IPS-18c (cell line): ENCODE measurements around the gene STK39.
A peak's percentile ranks its signal among the peaks of the same experiment; 100 is the strongest.
"Not testable (repeated sequence)": the region's sequence is repeated elsewhere in the genome, so short reads cannot be mapped to it uniquely, and the experiment has no call there.

Experiments
- H3K4me3 ChIP-seq: 2 replicates; pipeline ENCODE4 v1.7.0; 2013; ENCODE audit warnings: low read depth, mild to moderate bottlenecking, low read length, moderate library complexity; ENCODE audit not compliant: insufficient read depth
- H3K9me3 ChIP-seq: one replicate; pipeline ENCODE4 v1.6.1; 2013; ENCODE audit warnings: mild to moderate bottlenecking, low read length, moderate library complexity; ENCODE audit not compliant: control insufficient read depth, insufficient read depth

The STK39 gene

DNA sequence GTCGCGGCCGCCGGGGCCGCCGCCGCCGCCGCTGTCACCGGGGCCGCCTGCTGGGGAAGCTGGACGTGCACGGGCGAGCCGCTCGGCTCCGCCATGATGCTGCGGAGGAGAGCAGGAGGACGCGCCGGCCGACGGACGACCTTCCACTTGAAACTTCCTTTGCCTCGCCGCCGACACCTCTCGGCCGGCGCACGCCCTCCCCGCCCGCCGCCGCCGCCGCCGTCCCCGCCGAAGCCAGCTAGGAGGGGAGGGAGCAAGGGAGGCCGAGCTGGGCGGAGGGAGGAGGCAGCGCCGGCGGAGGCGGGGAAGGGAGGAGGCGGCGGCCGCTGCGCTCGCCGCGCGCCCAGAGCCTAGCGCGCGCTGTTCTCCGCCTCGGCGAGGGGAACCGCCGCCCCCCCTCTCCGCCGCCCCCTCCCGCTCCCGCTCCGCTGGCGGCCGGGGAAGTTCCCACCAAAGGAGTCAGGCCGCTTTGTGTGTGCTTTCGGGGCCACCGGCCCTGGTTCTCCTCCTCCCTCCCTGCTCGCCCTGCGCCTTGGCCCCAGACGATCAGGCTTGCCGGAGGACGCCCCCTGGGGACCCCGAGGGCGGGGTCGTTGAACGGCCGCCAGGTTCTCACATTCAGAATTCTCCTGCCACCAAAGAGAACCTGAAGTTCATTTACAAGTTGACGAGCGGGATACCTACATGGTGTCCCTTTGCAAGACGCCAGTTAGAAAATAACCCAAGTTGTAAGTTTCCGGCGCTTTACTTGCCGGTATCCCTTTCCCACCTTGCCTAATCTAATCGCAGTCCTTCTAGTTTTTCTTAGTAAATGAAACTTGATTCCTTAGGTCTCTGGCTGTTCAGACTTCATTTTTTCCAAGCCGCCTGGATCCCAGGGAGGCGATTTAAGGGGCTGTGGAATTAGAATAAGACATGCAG, at the start of gene STK39:
STK39 (minus strand) TSS at position 255 of the 921 bp plus-strand sequence; CDS start at position 95, 160 bp downstream.
- H3K9me3 ChIP-seq = no peaks in the 10 kb centered on the region
- H3K4me3 ChIP-seq = peak within 1 kb of the TSS; percentile 79

DNA sequence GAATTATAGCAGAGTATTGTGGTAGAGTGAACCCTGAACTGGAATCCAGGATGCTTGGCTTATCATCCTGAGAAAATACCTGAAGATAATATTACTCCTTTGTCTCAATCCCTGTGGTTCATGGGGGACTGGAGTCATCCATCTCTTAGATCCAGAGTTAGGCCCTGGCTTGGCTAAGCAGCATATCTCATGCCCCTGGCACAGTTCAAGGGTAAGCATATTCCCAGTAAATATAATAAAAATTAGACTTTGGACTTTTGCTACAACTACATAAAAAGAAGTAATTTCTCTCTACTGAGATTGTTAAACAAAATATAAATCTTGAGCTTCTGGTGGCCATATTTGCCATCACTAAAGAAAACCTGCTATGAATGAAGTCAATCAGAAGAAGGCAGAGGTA, 47.7 kb upstream of the STK39 start:
- Histone ChIP-seq H3K9me3 (no peaks in the 10 kb centered on the region), H3K4me3 (no peak overlapping the region)

DNA sequence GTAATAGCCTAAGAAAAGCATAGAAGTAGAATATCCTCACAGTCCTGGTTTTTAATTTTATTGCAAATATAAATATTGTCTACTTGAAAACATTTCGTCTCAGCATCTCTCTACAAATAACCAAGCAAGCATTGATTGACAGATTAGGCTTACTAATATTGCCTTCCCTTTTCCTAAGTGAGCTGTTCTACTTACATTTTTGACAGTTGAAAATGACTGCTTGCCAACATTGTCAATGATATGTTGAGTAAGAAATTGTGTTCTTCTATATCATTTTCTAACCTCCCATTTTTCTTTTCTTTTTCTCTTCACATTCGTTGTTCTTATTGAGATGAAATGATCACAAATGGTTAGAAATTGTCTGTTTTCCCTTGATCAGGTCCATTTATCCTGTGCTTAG, 47.0 kb upstream of the STK39 start:
- H3K9me3 ChIP-seq = no peaks in the 10 kb centered on the region
- H3K4me3 ChIP-seq = no peak overlapping the region

DNA sequence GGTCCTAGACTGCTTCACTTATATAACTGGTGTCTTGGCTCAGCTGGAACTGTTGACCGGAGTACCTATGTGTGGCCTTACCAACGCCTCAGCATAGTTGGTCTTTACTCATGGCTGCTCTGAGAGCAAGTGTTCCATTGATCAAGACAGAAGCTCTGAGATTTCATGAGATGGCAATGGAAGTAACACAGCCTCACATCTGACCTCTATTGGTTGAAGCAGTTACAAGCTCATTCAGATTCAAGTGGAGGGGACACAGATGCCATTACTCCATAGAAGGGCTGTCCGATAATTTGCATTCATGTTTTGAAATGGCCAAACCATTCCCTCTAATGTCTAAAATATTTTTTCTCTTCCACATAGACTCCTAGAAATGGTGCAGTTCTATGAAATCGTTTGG, 46.4 kb upstream of the STK39 start:
- Histone ChIP-seq H3K4me3 (no peak overlapping the region), H3K9me3 (no peaks in the 10 kb centered on the region)

DNA sequence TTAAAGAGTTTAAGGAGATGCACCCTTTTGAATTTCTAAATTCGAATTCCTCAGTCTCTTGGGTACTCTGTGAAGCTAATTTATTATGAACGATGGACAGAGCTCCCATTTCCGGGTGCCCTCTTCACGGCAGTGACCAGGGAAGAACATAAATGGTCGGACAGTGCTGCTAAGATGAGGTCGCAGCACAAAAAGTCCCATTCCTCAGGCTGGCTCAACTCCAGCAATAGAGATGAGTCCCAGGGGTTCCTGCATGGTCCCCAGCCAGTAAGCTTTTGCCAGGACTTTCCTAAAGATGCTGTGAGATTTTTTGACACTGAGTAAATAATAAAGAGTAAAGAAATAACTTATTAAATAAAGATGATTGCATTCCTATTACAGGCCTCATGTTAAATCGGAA, 43.0 kb upstream of the STK39 start:
- Histone ChIP-seq H3K4me3 (no peak overlapping the region), H3K9me3 (no peaks in the 10 kb centered on the region)

DNA sequence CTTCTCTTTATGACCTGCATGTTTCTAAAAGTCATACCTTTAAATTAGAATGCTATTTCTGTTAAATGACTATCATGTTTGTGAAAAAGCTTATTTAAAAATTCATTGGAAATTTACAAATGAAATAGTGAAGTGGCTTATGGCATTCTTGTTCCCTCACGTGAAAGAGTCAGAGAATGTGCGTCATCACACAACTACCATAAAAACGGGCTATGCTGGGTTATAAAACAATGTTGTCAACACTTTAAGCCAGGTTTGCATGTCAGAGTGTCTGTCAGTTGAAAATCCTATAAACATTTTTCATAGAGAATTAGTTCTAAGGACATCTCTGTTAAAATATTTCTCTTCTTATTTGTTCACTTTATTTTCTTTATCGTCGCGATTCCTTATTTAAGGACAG, 42.5 kb upstream of the STK39 start:
- H3K9me3 ChIP-seq = no peaks in the 10 kb centered on the region
- no peak overlapping the region for H3K4me3 ChIP-seq

DNA sequence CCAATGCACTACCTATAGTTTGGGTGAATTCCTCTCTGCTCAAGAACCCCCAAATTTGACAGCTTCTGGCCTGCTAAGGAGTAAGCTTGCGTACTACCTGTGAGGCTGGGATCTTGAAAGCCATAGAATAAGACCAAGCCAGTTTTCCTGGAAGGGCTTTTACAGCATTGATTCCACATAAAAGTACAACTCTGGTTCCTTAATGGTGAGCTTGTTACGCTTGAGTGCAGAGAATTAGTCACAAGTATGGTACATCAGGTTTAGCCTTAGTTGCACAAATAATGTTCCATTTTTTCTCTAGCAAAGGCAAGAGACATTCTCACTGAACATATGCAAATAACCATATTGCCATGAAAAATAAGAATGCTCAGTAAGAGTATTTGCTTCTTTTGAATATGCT, 39.1 kb upstream of the STK39 start:
- H3K9me3 ChIP-seq = no peaks in the 10 kb centered on the region
- H3K4me3 ChIP-seq = no peak overlapping the region

DNA sequence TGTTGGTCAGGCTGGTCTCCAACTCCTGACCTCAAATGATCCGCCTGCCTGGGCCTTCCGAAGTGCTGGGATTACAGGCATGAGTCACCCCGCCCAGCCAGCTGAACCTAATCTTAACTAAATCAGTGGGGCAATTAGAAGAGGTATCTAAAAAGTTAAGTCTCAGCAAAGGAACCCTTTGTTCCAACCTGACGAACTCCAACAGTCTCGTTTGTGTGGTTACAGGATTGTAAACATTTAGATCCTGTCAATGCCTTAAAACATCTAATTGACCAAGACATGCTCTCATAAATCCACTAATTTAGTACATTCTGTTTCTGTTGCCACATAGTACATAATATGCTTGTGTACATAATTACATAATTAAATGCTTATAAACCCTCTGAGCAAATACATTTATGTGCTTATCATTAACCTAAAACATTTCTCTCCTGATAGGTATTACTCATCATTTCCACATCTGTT, 31.1 kb upstream of the STK39 start:
- H3K9me3 ChIP-seq = no peaks in the 10 kb centered on the region
- no peak overlapping the region for H3K4me3 ChIP-seq

DNA sequence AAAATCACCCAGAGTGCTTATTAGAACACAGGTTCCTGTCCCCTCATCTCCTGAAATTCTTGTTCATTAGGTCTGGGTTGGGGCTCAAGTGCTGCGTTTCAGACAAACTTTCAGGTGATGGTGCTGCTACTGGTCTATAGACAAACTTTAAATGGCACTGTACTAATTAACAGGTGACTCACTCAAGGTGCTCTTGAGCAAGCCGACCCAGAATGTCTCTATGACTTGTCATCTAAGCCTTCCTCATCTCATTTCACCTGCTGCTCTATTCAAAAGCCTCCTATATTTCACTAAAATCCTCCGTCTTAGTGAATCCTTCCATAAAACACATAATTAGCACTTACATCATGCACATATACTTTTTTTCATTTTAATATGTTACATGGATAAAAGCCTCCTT, 29.9 kb upstream of the STK39 start:
- no peaks in the 10 kb centered on the region for H3K9me3 ChIP-seq
- H3K4me3 ChIP-seq = no peak overlapping the region

DNA sequence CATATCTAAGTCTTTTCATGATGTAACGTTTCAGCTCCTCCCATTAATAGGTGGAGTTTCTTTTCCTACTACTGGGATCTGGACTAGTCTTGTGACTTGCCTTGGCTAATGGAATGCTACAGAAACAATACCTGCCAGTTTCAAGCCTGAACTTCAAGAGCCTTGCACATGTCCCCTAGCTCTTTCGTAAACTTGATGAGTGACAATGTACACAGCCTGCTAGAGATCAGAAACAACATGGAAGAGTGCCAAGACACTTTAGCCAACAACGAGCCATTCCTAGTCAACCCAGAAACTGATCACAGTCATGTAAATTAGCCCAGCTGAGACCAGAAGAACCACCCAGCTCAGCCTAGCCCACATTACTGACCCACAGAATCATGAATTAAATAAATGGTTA, 24.8 kb upstream of the STK39 start:
- Histone ChIP-seq H3K9me3 (no peaks in the 10 kb centered on the region), H3K4me3 (no peak overlapping the region)

DNA sequence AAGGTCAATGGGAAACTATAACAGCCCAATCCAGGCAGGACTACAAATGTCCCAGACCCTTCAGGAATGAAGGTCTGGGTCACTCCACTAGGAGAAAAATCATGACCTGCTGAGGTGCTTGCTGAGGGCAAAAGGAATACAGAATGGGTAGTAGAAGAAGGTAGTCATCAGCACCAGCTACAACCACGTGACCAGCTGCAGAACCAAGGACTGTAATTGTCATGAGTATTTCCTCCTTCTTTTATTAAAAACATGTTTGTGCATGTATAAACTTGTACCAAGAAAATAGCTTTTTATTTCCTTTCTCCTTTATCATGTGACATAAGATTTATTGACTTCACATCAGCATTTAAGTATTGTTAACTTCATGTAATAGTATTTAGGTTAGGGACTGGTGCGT, 15.5 kb upstream of the STK39 start:
- H3K9me3 ChIP-seq = not testable (repeated sequence)

DNA sequence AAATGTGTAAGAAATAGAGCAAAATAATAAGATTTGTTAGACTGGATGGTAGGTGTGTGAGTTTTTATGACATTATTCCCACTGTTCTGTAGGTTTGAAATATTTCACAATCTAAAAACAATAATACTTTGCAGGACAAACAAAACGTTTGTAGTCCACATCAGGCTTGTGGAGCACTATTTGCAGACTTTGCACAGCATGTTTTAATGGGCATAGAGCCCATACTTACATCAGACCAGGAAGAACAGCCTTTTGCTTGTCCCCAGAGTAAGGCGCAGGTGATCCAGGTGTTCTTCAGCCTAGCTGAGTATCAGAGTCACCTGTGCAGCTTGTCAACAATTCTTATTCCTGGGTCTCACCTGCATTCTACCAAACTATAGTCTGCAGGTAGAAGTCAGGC, 9.1 kb upstream of the STK39 start:
- H3K9me3 ChIP-seq = no peaks in the 10 kb centered on the region
- no peak overlapping the region for H3K4me3 ChIP-seq

More for the DNA sequence above, 15.5 kb upstream of the STK39 start:
- not testable (repeated sequence) for H3K4me3 ChIP-seq

DNA sequence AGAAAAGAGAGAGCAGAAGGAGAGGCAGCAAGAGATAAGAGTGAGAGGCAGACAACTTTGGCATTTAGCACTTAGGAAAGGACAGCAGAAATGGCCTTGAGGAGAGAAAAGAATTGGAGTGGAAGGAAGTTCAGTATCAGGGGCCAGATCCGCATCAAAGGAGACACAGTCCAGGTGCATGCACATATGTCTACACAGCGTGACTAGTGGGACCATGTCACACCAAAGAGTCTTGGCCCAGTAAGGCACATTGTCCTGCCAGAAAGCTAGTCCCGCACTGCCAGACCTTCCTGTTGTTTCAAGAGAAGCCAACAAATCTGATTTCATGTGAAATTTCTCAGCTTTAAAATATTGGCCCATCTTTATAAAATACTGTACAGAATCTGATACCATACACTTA, 8.5 kb upstream of the STK39 start:
- no peaks in the 10 kb centered on the region for H3K9me3 ChIP-seq
- no peak overlapping the region for H3K4me3 ChIP-seq

DNA sequence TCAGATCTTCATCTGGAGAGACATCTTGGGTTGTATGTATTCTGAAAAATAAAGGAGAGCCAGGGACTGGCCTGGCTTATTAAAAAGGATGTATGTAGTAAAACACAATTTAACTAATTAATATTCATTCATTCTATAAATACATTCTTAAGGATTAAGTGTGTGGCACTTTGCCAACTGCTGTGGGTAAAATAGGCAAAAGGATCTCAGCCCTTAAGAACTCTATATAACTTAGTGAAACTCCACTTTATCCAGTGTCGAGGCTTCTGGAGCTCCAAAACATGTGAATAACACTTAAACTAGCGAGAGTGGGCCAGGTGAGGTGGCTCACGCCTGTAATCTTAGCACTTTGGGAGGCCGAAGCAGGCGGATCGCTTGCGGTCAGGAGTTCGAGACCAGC, 7.7 kb upstream of the STK39 start:
- Histone ChIP-seq H3K9me3 (no peaks in the 10 kb centered on the region), H3K4me3 (no peak overlapping the region)

DNA sequence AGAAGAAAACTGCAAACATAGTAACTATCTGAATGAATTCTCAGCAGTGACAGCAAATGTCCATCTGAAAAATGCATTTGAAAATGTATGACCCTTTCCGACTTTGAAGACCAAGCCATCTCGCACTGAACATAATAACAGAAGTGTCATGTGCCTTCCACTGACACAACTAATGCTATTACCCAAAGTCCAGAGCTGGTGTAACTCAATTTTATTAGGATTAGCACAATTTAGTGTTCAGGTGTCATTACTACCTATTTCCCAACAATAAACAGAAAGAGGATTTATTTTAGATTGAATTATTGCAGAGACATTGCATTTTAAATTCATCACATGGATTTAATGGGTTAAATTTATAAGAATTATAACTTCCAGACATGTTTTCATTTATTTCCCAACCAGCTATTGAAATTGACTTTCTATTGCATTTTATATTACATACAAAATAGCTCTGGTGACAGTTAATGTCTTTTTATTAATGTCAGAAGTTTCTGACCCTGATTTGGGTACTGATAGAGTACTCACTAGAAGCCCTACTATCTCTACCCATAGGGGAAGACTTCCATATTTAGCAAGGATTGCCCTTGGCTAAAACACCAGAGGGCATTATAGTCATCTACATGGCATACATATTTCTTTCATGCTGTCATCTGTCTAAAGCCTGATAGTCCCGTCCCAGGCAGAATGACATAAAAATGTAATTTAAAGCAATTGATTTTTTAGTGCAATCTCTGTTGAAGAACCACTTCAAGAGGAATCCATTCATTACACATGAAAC, 7.0 kb upstream of the STK39 start:
- H3K4me3 ChIP-seq = no peak overlapping the region
- no peaks in the 10 kb centered on the region for H3K9me3 ChIP-seq

DNA sequence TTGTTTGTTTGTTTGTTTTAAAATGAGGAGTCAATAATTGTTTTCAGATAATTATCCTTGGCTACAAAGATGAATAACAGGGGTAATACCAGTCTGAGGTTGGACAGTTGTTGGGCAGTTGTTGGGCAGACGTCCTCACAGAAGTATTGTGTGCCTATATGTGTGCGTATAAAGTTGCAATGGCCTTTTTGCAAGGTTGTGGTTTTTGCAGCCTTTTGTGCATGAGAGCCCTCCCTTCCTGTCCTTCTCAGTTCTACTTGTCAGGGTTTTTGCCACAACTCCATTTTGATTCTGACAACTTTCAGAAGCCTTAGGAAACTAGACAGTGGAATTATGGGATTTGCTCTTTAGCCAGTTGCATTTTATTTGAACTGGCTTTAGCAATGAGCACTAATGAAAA, 6.0 kb upstream of the STK39 start:
- Histone ChIP-seq H3K4me3 (no peak overlapping the region), H3K9me3 (no peaks in the 10 kb centered on the region)

DNA sequence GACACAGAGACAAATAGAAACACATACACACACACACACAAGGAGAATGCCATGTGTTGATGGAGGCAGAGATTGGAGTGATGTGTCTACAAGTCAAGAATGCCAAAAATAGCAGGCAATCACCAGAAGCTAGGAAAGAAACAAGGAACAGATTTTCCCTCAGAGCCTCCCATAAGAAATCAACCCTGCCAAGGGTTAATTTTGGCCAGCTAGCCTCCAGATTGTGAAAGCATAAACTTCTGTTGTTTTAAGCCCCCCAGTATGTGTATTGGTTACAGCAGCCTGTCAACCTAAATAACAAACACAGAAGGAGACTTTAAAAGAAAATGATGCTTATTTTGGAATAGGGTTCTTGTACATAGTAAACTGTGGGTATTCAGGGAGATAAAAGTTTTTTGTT, 5.6 kb upstream of the STK39 start:
- Histone ChIP-seq H3K4me3 (no peak overlapping the region), H3K9me3 (no peaks in the 10 kb centered on the region)
